PFSK-1 (cell line): ENCODE measurements around the gene CCR5AS.

Experiments used
- FOXP2 ChIP-seq: optimal IDR thresholded peaks from 2 replicates; pipeline ENCODE3; 2011; ENCODE audit warnings: borderline replicate concordance, control low read depth, inconsistent platforms; ENCODE audit not compliant: insufficient read depth; ENCODE audit errors: extremely low read length, extremely low read depth
- POLR2AphosphoS5 ChIP-seq: IDR thresholded peaks from 2 replicates; pipeline ENCODE4 v1.6.1; 2012; ENCODE audit warnings: low read depth, mild to moderate bottlenecking, control low read depth, low read length, moderate library complexity
- REST ChIP-seq, 2 experiments: IDR thresholded peaks; 2 replicates each; pipeline versions ENCODE4 v1.6.1 to v1.8.0; 2011 to 2012; ENCODE audit warnings: low read depth in 2 of 2, low read length in 2 of 2, control low read depth in 1 of 2, inconsistent platforms in 1 of 2, mild to moderate bottlenecking in 1 of 2, moderate library complexity in 1 of 2; ENCODE audit not compliant: insufficient read depth in 1 of 2
- SIN3A ChIP-seq: IDR thresholded peaks from 2 replicates; pipeline ENCODE4 v1.6.1; 2012; ENCODE audit warnings: mild to moderate bottlenecking, low read length, moderate library complexity, borderline replicate concordance; ENCODE audit not compliant: insufficient read depth
- TAF1 ChIP-seq: IDR thresholded peaks from 2 replicates; pipeline ENCODE4 v1.6.1; 2012; ENCODE audit warnings: low read length, control low read depth, borderline replicate concordance; ENCODE audit not compliant: insufficient read depth

The CCR5AS gene

GRCh38 chr3:46351646-46352045 is 55.2 kb downstream of the CCR5AS start:
- no peak for TF ChIP-seq FOXP2
- no peak for TF ChIP-seq REST (IDR thresholded peaks at IDR 0.05; ENCODE audit: insufficient read depth in 1 of 2, low read depth in 2 of 2, low read length in 2 of 2)
- TF ChIP-seq POLR2AphosphoS5, result no peak
- no peak for TF ChIP-seq SIN3A
- TF ChIP-seq TAF1, result no peak

- TF ChIP-seq POLR2AphosphoS5 (no peak), TAF1 (no peak), SIN3A (no peak), FOXP2 (no peak), REST (IDR thresholded peaks at IDR 0.05; ENCODE audit: insufficient read depth in 1 of 2, low read depth in 2 of 2, low read length in 2 of 2) (no peak)
Observed at GRCh38 chr3:46350262-46350565, 56.7 kb downstream of the CCR5AS start.

DNA sequence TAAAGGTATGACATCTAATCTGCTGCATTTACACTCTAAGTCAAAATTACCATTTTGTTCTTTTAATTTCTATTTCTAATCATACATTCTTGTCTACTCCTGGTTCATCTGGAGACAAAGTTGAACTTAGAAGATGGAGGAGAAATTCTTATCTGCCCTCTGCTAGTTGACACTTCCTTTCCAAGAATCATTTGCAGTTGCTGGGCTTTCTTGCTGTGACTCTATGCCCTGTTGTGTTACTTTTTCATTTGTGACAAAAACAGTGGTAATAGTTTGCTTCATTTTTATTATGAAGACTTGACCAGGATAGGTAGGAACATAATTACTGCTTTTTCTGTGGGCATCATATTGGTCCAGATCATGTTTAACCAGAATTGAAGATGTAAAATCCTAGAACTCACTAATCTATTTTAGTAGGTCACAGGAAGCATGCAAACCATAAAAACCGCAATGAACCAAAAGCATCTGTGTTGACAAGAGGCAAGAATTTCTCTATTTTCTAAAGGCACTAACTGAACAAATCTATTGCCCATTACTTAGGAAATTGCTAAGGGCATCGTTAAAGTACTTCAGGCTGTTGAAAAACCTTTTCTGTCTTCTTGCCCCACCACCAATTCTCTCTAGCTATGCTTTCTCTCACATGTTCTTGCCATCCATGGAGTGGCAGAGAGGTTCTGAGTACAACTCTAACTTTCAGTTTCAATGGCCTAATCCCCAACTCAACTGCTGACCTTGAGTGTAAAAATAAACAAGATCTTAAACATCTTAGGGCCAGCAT is 57.2 kb downstream of the CCR5AS start:
- TF ChIP-seq SIN3A (no peak), POLR2AphosphoS5 (no peak), FOXP2 (no peak), TAF1 (no peak), REST (IDR thresholded peaks at IDR 0.05; ENCODE audit: insufficient read depth in 1 of 2, low read depth in 2 of 2, low read length in 2 of 2) (no peak)

GRCh38 chr3:46348823-46349482 is 57.9 kb downstream of the CCR5AS start:
- TF ChIP-seq POLR2AphosphoS5 (no peak), TAF1 (no peak), FOXP2 (no peak), SIN3A (no peak), REST (IDR thresholded peaks at IDR 0.05; ENCODE audit: insufficient read depth in 1 of 2, low read depth in 2 of 2, low read length in 2 of 2) (no peak)
